SW 1271 (cell line): Measurements from ENCODE around the gene BPNT1.
"Not testable (repeated sequence)": the region's sequence is repeated elsewhere in the genome, so short reads cannot be mapped to it uniquely, and the experiment has no call there.

ENCODE experiments used
- DNase-seq, 2 experiments: peaks; one replicate each; lab custom pipeline; 2025; lab: John Stamatoyannopoulos, UW

Gene BPNT1

GRCh38 chr1:220077887-220078286, 11.7 kb downstream of the BPNT1 start:
- no peak for DNase-seq

GRCh38 chr1:220076861-220077762, 12.5 kb downstream of the BPNT1 start:
- DNase-seq = no peak

- no peak for DNase-seq
Measured at GRCh38 chr1:220067269-220068204, 22.1 kb downstream of the BPNT1 start.

GRCh38 chr1:220062629-220063028, 27.0 kb downstream of the BPNT1 start:
- no peak for DNase-seq

- DNase-seq = no peak
Measured at GRCh38 chr1:220060876-220061275, 28.7 kb downstream of the BPNT1 start.

GRCh38 chr1:220056374-220056773, 33.2 kb downstream of the BPNT1 start:
- no peak for DNase-seq

GRCh38 chr1:220046052-220046930, 43.3 kb downstream of the BPNT1 start, which contains the start of gene EPRS1:
Gene EPRS1, minus strand, starts transcription at chr1:220046505. Its CDS starts 117 bp downstream, at chr1:220046388.
- DNase-seq = peak; percentile 80 to 90

GRCh38 chr1:220045356-220046051, 44.1 kb downstream of the BPNT1 start:
- DNase-seq = peak in 1 of 2 experiments; percentile 2

GRCh38 chr1:220044678-220045355, 44.8 kb downstream of the BPNT1 start:
- DNase-seq = no peak

GRCh38 chr1:220043646-220044045, 45.9 kb downstream of the BPNT1 start:
- no peak for DNase-seq

- no peak for DNase-seq
Measured at GRCh38 chr1:220040028-220040596, 49.5 kb downstream of the BPNT1 start.

GRCh38 chr1:220038640-220039039, 50.9 kb downstream of the BPNT1 start:
- no peak for DNase-seq

- not testable (repeated sequence) for DNase-seq
Measured at GRCh38 chr1:220037810-220038209, 51.8 kb downstream of the BPNT1 start.

GRCh38 chr1:220032911-220033310, 56.7 kb downstream of the BPNT1 start:
- DNase-seq = no peak

GRCh38 chr1:220031287-220031686, 58.3 kb downstream of the BPNT1 start:
- no peak for DNase-seq

- DNase-seq = no peak
Measured at GRCh38 chr1:220028346-220028895, 61.2 kb downstream of the BPNT1 start.

- DNase-seq = no peak
Measured at GRCh38 chr1:220019071-220019470, 70.5 kb downstream of the BPNT1 start.

- DNase-seq = no peak
Measured at GRCh38 chr1:220013497-220013896, 76.1 kb downstream of the BPNT1 start.

GRCh38 chr1:220012259-220012658, 77.3 kb downstream of the BPNT1 start:
- no peak for DNase-seq

GRCh38 chr1:220011620-220012019, 78.0 kb downstream of the BPNT1 start:
- DNase-seq = no peak
